HG02981 (cell line): ENCODE results near the gene CLMN.

Experiments
- ATAC-seq: cut with Tn5 transposase; IDR thresholded peaks from one replicate; pipeline ENCODE4 v1.9.1; 2021; ENCODE audit warnings: mild to moderate bottlenecking, moderate library complexity; ENCODE audit not compliant: unreplicated experiment

The CLMN gene

GRCh38 chr14:95322651-95323050 lies 2.9 kb upstream of the CLMN start:
- no peak for ATAC-seq

- ATAC-seq: no peak
Measured at GRCh38 chr14:95321693-95322455, 2.2 kb upstream of the CLMN start.

- no peak for ATAC-seq
Measured at GRCh38 chr14:95320955-95321600, 1.4 kb upstream of the CLMN start.

- ATAC-seq: no peak
Measured at GRCh38 chr14:95320078-95320895, 579 bp upstream of the CLMN start.

- ATAC-seq: no peak
Measured at GRCh38 chr14:95318399-95319311, 1.1 kb downstream of the CLMN start.

GRCh38 chr14:95317817-95318343 lies 1.8 kb downstream of the CLMN start:
- no peak for ATAC-seq

- ATAC-seq: no peak
Measured at GRCh38 chr14:95316821-95317220, 2.9 kb downstream of the CLMN start.

GRCh38 chr14:95315579-95315978 lies 4.1 kb downstream of the CLMN start:
- no peak for ATAC-seq

- no peak for ATAC-seq
Measured at GRCh38 chr14:95315156-95315555, 4.6 kb downstream of the CLMN start.

GRCh38 chr14:95314609-95315008 lies 5.1 kb downstream of the CLMN start:
- peak; percentile 77 for ATAC-seq

GRCh38 chr14:95313707-95314106 lies 6.0 kb downstream of the CLMN start:
- no peak for ATAC-seq

GRCh38 chr14:95313190-95313589 lies 6.5 kb downstream of the CLMN start:
- no peak for ATAC-seq

GRCh38 chr14:95312311-95312710 lies 7.4 kb downstream of the CLMN start:
- ATAC-seq: no peak

- ATAC-seq: no peak
Measured at GRCh38 chr14:95311752-95312151, 8.0 kb downstream of the CLMN start.

- no peak for ATAC-seq
Measured at GRCh38 chr14:95310635-95311380, 8.9 kb downstream of the CLMN start.

GRCh38 chr14:95309261-95310051 lies 10.3 kb downstream of the CLMN start:
- ATAC-seq: no peak

- no peak for ATAC-seq
Measured at GRCh38 chr14:95308073-95308472, 11.6 kb downstream of the CLMN start.

GRCh38 chr14:95307402-95308041 lies 12.2 kb downstream of the CLMN start:
- ATAC-seq: no peak
